ENCODE results near the gene GNAL. TPM values are rescaled to one million over a fixed set of nuclear protein-coding genes. Genes with fewer than 3 reads are reported as not detected.

GNAL gene
- total RNA-seq, 1 experiment from 2014 or later = 0.06 TPM

GRCh38 chr18:11669948-11670275 lies 19.2 kb upstream of the GNAL start:
- Histone ChIP-seq H3K27me3 (replicated peaks; ENCODE audit: insufficient read depth, low read depth, low read length, poor library complexity) (peaks cover 87% of the 10 kb centered on the region), H3K9me3 (ENCODE audit: low read depth, low read length, poor library complexity, severe bottlenecking) (no peaks in the 10 kb centered on the region), H3K27ac (ENCODE audit: low read depth, low read length, poor library complexity, severe bottlenecking) (no peak overlapping the region), H3K36me3 (ENCODE audit: insufficient read depth, low read length, poor library complexity, severe bottlenecking) (no peaks in the 10 kb centered on the region), H3K4me3 (ENCODE audit: low read depth, low read length, poor library complexity, severe bottlenecking) (no peak overlapping the region), H3K4me1 (ENCODE audit: insufficient read depth, low read length, poor library complexity, severe bottlenecking) (no peaks in the 10 kb centered on the region)
- ChIA-PET POLR2A (ENCODE audit: low non-redundant PET) (no interaction called here), CTCF (no interaction called here)
- no peak for DNase-seq (ENCODE audit: low spot score)
- BruUV-seq (replicated peaks) = no TSS peak
- intact Hi-C loops (cut with micrococcal nuclease; ENCODE audit: unreplicated experiment) = no loop called here
- TF ChIP-seq CTCF (conservative IDR thresholded peaks at IDR 0.05; ENCODE audit: low read depth, low read length) (no peak), EZH2 (IDR thresholded peaks at IDR 0.05; ENCODE audit: borderline replicate concordance, low read depth, low read length, poor library complexity, severe bottlenecking) (no peak)

DNA sequence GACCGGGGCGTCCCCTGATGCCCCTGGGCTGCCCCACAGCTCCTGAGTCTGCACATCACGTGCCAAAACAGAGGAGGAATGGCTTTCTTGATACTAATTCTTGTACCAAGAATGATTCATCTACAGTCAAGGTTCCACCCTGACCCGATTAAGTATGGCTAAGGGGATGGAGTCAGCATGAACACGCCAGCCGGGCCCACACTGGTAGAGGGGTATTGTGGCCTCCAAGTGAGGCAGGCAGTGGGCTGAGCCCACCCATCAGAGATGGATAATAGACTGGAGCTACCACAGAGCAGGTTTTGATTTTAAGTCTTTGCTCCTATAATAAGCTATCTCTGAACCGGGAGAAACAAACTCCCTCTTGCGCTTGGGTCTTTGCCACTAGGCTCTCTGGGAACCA lies 17.9 kb upstream of the GNAL start:
- H3K9me3 ChIP-seq (ENCODE audit: low read depth, low read length, poor library complexity, severe bottlenecking) = no peaks in the 10 kb centered on the region
- no peaks in the 10 kb centered on the region for H3K36me3 ChIP-seq (ENCODE audit: insufficient read depth, low read length, poor library complexity, severe bottlenecking)
- H3K27me3 ChIP-seq (replicated peaks; ENCODE audit: insufficient read depth, low read depth, low read length, poor library complexity) = peaks cover 81% of the 10 kb centered on the region
- no peak for DNase-seq (ENCODE audit: low spot score)
- H3K27ac ChIP-seq (ENCODE audit: low read depth, low read length, poor library complexity, severe bottlenecking) = no peak overlapping the region
- no peak for TF ChIP-seq CTCF (conservative IDR thresholded peaks at IDR 0.05; ENCODE audit: low read depth, low read length)
- TF ChIP-seq EZH2 (IDR thresholded peaks at IDR 0.05; ENCODE audit: borderline replicate concordance, low read depth, low read length, poor library complexity, severe bottlenecking) = no peak
- BruUV-seq (replicated peaks) = no TSS peak
- H3K4me3 ChIP-seq (ENCODE audit: low read depth, low read length, poor library complexity, severe bottlenecking) = no peak overlapping the region
- ChIA-PET POLR2A (ENCODE audit: low non-redundant PET) (no interaction called here), CTCF (no interaction called here)
- intact Hi-C loops (cut with micrococcal nuclease; ENCODE audit: unreplicated experiment) = no loop called here
- no peaks in the 10 kb centered on the region for H3K4me1 ChIP-seq (ENCODE audit: insufficient read depth, low read length, poor library complexity, severe bottlenecking)

DNA sequence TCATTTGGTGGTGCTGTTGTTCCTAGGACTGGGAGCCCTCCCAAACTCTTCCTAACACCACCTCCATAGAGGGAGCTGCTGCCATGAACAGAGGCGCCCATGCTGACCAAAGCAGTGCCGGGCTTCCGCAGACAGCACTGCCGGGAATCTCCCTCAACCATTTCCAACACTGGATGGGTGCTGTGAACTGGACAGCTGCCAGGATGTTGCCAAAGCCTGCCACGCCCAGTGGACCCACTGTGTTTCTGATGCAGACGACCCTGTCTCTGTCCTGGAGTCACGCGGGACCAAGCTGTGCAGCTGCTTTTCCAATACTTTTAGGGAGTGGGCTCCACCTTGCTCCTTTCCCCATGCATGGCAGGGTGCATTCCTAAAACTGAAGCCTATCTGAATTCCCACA lies 16.9 kb upstream of the GNAL start:
- Histone ChIP-seq H3K9me3 (ENCODE audit: low read depth, low read length, poor library complexity, severe bottlenecking) (no peaks in the 10 kb centered on the region), H3K36me3 (ENCODE audit: insufficient read depth, low read length, poor library complexity, severe bottlenecking) (no peaks in the 10 kb centered on the region), H3K27ac (ENCODE audit: low read depth, low read length, poor library complexity, severe bottlenecking) (no peak overlapping the region), H3K4me3 (ENCODE audit: low read depth, low read length, poor library complexity, severe bottlenecking) (no peak overlapping the region), H3K27me3 (replicated peaks; ENCODE audit: insufficient read depth, low read depth, low read length, poor library complexity) (peaks cover 81% of the 10 kb centered on the region), H3K4me1 (ENCODE audit: insufficient read depth, low read length, poor library complexity, severe bottlenecking) (no peaks in the 10 kb centered on the region)
- POLR2A ChIA-PET (ENCODE audit: low non-redundant PET) = no interaction called here
- no TSS peak for BruUV-seq (replicated peaks)
- intact Hi-C loops (cut with micrococcal nuclease; ENCODE audit: unreplicated experiment) = no loop called here
- DNase-seq (ENCODE audit: low spot score) = no peak
- no peak for TF ChIP-seq EZH2 (IDR thresholded peaks at IDR 0.05; ENCODE audit: borderline replicate concordance, low read depth, low read length, poor library complexity, severe bottlenecking)
- no peak for TF ChIP-seq CTCF (conservative IDR thresholded peaks at IDR 0.05; ENCODE audit: low read depth, low read length)
- CTCF ChIA-PET = no interaction called here

Measured in A673 (cell line).